ENCODE data around the gene PGAP6.

DNA sequence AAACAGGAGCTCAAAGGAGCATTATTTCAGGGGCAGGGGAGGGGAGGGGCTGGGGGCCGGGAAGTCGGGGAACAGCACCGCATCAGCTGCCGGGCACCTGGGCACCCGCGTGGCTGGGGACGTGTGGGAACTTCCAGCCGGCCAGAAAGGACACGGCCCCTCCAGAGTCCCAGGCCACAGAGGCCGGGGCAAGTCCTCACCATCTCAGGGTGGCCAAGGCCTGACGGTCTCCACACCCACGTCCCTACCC, 1.1 kb downstream of the PGAP6 start:
- TF ChIP-seq CTCF (IDR thresholded peaks at IDR 0.05; ENCODE audit: low read depth, low read length, poor library complexity, severe bottlenecking), result no peak
- TF ChIP-seq EZH2phosphoT487 (IDR thresholded peaks at IDR 0.05; ENCODE audit: borderline replicate concordance, low read length), result no peak
